Esophagus squamous epithelium (tissue), 5 donors: ENCODE results near the gene KRTAP10-1. TPM values are rescaled to one million over a fixed set of nuclear protein-coding genes. Genes with fewer than 3 reads are reported as not detected.

Source experiments
- DNase-seq: peaks from one replicate; lab custom pipeline; 2025; lab: John Stamatoyannopoulos, UW
- H3K27ac ChIP-seq, 4 donors: fragments of 200-600 bp; sonication (generic); one replicate each; pipeline ENCODE4 v1.5.1; 2016 to 2019; ENCODE audit warnings: mild to moderate bottlenecking in 1 of 4
- H3K27me3 ChIP-seq, 4 donors: fragments of 200-600 bp; sonication (generic); 1 replicate in 3 of 4; 2 replicates in 1 of 4; pipeline versions ENCODE4 v1.5.1 to v1.6.0; 2017 to 2021; ENCODE audit warnings: antibody characterized with exemption in 1 of 4
- H3K36me3 ChIP-seq, 3 donors: fragments of 200-600 bp; sonication (generic); one replicate each; pipeline ENCODE4 v1.5.1; 2016 to 2019
- H3K4me1 ChIP-seq, 3 donors: fragments of 200-600 bp; sonication (generic); one replicate each; pipeline ENCODE4 v1.5.1; 2017 to 2019
- H3K4me3 ChIP-seq, 4 donors: fragments of 200-600 bp; sonication (generic); 1 replicate in 3 of 4; 2 replicates in 1 of 4; pipeline ENCODE4 v1.5.1; 2016 to 2019; ENCODE audit warnings: mild to moderate bottlenecking in 2 of 4, moderate library complexity in 1 of 4
- H3K9me3 ChIP-seq, 3 donors: fragments of 200-600 bp; sonication (generic); one replicate each; pipeline ENCODE4 v1.5.1; 2016 to 2019
- CTCF ChIP-seq, 6 experiments: fragments of 450-650 bp in 4 of 6; fragments of 200-600 bp in 2 of 6; sonication (generic) in 2 of 6; IDR thresholded peaks; one replicate each; pipeline ENCODE4 v1.5.1; 2016 to 2019; ENCODE audit warnings: antibody characterized with exemption in 6 of 6, mild to moderate bottlenecking in 4 of 6, moderate library complexity in 4 of 6
- POLR2A ChIP-seq, 4 donors: fragments of 450-650 bp; IDR thresholded peaks; one replicate each; pipeline ENCODE4 v1.6.1; 2017; ENCODE audit warnings: antibody characterized with exemption in 4 of 4, mild to moderate bottlenecking in 4 of 4, moderate library complexity in 3 of 4
- WGBS, 2 donors: methylation state at CpG; one replicate each; pipeline ENCODE4 v1.1.5; 2018; 5-methylcytosine and 5-hydroxymethylcytosine counted together
- intact Hi-C: fragments of 100-400 bp; cut with DNase I; formaldehyde crosslinking; loops from one replicate; pipeline ENCODE4 v1.15.0; 2022
- total RNA-seq, 4 donors: library from RNA; depleted of rRNA; stranded (reverse); fragments of >200 nt; gene quantifications; one replicate each; pipeline ENCODE4 v1.1.0, GENCODE V29; 2016
- donor health status: DM: yes; HTN: yes; CAD: no.

KRTAP10-1 gene
- total RNA-seq, 4 donors from 2014 or later: not detected

- H3K27me3 ChIP-seq: peaks cover 0 to 66% (median 2%) of the 10 kb centered on the region in 4 donors
- WGBS, 2 donors: 70 to 74% methylated on average over 5 to 7 of the region's 11 CpGs
- intact Hi-C loops: loop anchor here (10.0 kb wide), 1 partner anchor 283 kb away; no protein-coding TSS in a partner anchor
- no peak overlapping the region for H3K4me3 ChIP-seq
- TF ChIP-seq CTCF (IDR thresholded peaks at IDR 0.05) (no peak), POLR2A (IDR thresholded peaks at IDR 0.05) (no peak)
- no peak overlapping the region for H3K27ac ChIP-seq
- H3K36me3 ChIP-seq: no peaks in the 10 kb centered on the region
- no peak for DNase-seq
- no peaks in the 10 kb centered on the region for H3K9me3 ChIP-seq
- H3K4me1 ChIP-seq: peaks cover 0 to 16% (median 0%) of the 10 kb centered on the region in 3 donors
Observed at GRCh38 chr21:44511219-44511937, 28.6 kb downstream of the KRTAP10-1 start.

- no peak overlapping the region for H3K27ac ChIP-seq
- no peaks in the 10 kb centered on the region for H3K9me3 ChIP-seq
- peaks cover 0 to 73% (median 2%) of the 10 kb centered on the region in 4 donors for H3K27me3 ChIP-seq
- TF ChIP-seq POLR2A (IDR thresholded peaks at IDR 0.05): no peak
- TF ChIP-seq CTCF (IDR thresholded peaks at IDR 0.05): peak; percentile 68 to 91 (median 84)
- peak overlapping the region in 1 of 4 donors; percentile 47 for H3K4me3 ChIP-seq
- no peak for DNase-seq
- H3K36me3 ChIP-seq: no peaks in the 10 kb centered on the region
- intact Hi-C loops: loop anchor here (10.0 kb wide), 1 partner anchor 284 kb away; no protein-coding TSS in a partner anchor
- H3K4me1 ChIP-seq: peaks cover 0 to 16% (median 0%) of the 10 kb centered on the region in 3 donors
- WGBS, 2 donors: 9 to 23% methylated on average over 2 to 4 of the region's 36 CpGs
Observed at GRCh38 chr21:44510508-44511218, 29.3 kb downstream of the KRTAP10-1 start.

- DNase-seq: no peak
- Histone ChIP-seq H3K4me3 (peak overlapping the region in 1 of 4 donors; percentile 47), H3K4me1 (peaks cover 0 to 16% (median 0%) of the 10 kb centered on the region in 3 donors), H3K9me3 (no peaks in the 10 kb centered on the region), H3K27ac (no peak overlapping the region), H3K27me3 (peaks cover 0 to 73% (median 2%) of the 10 kb centered on the region in 4 donors), H3K36me3 (no peaks in the 10 kb centered on the region)
- WGBS, 2 donors: 0% methylated on average over 1 of the region's 18 CpGs; no CpG with 5 or more reads in 1 of the 2 donors
- TF ChIP-seq CTCF (IDR thresholded peaks at IDR 0.05): no peak
- no peak for TF ChIP-seq POLR2A (IDR thresholded peaks at IDR 0.05)
- intact Hi-C loops: loop anchor here (10.0 kb wide), 1 partner anchor 285 kb away; no protein-coding TSS in a partner anchor
Observed at GRCh38 chr21:44510109-44510507, 29.9 kb downstream of the KRTAP10-1 start.

GRCh38 chr21:44509539-44509938, 30.5 kb downstream of the KRTAP10-1 start:
- DNase-seq: no peak
- intact Hi-C loops: no loop called here
- 57 to 64% methylated on average over 9 to 10 of the region's 12 CpGs for WGBS, 2 donors
- Histone ChIP-seq H3K27me3 (peaks cover 0 to 73% (median 2%) of the 10 kb centered on the region in 4 donors), H3K27ac (no peak overlapping the region), H3K9me3 (no peaks in the 10 kb centered on the region), H3K36me3 (no peaks in the 10 kb centered on the region), H3K4me1 (peaks cover 0 to 16% (median 0%) of the 10 kb centered on the region in 3 donors), H3K4me3 (no peak overlapping the region)
- TF ChIP-seq CTCF (IDR thresholded peaks at IDR 0.05) (peak in 4 of 6 experiments; percentile 22 to 48 (median 40)), POLR2A (IDR thresholded peaks at IDR 0.05) (no peak)
